ENCODE results near the gene SNN. TPM values are rescaled to one million over a fixed set of nuclear protein-coding genes. Genes with fewer than 3 reads are reported as not detected.

Gene SNN
- 47.2 TPM for total RNA-seq
- long read RNA-seq, transcript SNN-201 (2 exons, 3,312 nt) = major isoform, 54 of 88 reads
- long read RNA-seq, partial matches to known transcripts = 33 of 88 reads
- long read RNA-seq, other reads (novel, unspliced or antisense) = 1 of 88 reads

DNA sequence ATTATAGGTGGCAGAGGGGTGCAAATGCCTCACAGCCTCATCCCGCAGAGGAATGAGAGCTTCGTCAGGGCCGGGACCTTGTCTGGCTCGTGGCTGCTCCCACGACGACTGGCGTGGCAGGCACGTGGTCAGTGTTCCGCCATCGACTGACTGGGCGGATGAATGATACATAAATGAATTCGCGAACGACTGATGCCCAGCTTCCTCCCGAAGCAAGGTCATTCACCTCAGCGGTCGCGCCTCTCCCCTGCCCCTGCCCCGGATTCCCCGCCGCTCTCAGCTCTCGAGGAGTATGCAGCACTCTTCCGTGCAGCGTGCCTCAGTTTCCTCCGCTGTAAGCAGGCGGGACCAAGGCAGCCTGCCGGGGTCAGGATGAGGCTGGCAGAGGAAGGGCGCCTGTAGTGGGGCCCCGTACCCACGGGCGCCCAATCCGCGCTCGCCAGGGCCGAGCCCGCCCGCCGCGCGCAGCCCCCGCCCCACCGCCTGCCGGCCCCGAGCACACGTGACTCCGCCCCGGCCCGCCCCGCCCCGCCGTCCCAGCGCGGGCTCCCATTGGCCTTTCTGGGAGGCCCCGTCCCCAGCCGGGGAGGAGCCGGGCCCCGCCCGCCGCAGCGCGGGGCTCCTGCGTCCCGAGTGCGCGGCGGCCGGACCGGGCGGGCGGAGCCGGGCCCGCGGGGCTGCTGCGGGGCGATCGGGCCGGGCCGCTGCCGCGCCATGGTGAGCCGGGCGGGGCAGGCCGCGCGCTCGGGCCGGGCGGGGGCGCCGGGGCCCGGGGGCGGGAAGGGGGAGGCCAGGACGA lies at the start of gene SNN:
SNN (plus strand) TSS at position 632 of the 799 bp plus-strand sequence. CDS start 7,605 bp downstream, outside the sequence.
- DNase-seq (ENCODE audit: low spot score) = peak; percentile 95

DNA sequence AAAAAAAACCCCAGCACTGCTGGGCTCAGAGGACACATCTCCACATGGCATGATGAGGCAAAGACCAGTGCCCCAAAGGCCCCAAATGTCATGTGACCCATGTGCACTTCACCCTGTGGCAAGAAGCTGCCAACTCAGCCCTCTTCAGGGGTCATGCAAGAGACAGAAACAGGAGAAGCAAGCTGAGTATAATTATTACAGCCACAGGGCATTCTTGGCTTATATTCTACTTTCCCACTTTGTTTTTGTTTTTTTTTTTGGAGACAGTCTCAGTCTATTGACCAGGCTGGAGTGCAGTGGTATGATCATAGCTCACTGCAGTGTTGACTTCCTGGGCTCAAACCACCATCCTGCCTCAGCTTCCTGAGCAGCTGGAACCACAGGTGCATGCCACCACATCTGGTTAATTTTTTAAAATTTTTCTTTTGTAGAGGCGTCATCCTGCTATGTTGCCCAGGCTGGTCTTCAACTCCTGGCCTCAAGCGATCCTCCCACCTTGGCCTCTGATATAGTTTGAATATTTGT lies 48.9 kb upstream of the SNN start:
- no peak for DNase-seq (ENCODE audit: low spot score)

DNA sequence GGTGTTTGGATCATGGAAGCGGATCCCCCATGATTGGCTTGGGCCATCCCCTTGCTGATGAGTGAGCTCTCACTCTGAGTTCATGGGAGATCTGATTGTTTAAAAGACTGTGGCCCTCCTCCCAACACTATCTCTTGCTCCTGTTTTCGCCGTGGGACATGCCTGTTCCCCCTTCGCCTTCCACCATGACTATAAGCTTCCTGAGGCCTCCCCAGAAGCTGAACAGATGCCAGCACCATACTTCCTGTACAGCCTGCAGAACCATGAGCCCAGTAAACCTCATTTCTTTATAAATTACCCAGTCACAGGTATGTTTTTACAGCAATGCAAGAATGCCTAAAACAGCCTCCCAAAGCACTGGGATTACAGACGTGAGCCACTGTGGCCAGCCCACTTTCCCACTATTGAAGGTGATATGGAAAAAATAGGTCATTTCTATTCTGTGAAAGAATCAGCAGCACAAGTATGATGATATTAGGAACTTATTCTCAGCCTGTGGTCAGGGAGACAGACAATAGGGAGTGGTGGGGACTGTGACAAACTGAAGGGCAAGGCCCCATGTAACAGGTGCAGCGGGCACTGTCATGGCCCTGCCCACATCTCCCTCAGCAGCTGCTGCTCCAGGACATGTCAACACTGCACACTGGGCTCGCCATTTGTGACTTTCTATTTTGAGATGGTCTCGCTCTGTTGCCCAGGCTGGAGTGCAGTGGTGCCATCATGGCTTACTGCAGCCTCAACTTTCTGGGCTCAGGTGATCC lies 47.8 kb upstream of the SNN start:
- no peak for DNase-seq (ENCODE audit: low spot score)

DNA sequence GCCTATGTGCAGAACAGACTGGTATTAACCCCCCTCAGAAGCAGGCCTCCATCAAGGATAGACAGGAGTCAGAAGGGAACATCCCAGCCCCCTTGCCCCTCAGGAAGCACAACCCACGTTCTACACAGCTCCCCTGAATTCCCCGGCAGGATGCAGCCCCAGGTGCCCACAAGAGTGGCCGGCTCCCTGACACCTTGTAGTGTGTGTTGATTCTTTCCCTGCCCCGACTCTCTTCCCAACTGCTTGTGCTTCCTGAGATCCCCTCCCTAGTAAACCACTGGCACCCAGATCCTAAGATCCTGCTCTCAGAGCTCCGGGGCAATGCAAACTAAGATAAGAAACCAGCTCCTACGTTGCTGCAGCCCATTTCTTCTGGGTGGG lies 46.7 kb upstream of the SNN start:
- no peak for DNase-seq (ENCODE audit: low spot score)

DNA sequence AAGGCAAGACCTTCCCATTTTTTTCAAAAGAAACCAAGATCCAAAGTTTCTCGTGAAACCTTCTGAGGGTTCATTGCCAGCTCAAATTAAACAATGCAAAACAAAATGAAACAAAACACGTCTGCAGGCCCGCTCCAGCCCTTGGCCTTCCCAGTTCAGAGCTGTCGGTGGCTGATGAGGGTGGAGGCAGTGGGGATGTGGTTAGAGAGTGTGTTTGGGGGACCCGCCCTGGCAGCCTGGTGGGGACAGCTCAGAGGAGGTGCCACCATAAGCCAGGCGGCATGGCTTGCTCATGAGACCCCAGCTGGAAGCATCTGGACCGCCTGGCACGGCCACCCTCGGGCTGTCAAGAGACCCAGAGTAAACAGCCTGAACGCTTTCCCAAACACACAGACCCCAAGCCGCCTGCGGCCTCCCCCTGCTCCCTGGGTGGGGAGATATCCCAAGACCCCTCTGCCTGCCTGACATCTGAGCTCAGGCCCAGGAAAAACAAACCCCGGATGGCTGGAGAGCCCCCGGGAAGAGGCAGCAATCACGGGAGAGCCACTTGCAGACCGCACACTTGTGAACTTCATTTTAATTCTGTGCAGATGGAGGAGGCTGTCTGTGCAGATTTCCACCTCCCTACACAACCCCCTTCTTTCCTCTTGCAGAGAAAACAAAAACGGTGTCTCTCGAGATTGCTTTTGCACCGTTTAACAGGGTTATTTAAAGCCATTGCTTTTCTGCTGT lies 46.2 kb upstream of the SNN start:
- DNase-seq (ENCODE audit: low spot score) = no peak

DNA sequence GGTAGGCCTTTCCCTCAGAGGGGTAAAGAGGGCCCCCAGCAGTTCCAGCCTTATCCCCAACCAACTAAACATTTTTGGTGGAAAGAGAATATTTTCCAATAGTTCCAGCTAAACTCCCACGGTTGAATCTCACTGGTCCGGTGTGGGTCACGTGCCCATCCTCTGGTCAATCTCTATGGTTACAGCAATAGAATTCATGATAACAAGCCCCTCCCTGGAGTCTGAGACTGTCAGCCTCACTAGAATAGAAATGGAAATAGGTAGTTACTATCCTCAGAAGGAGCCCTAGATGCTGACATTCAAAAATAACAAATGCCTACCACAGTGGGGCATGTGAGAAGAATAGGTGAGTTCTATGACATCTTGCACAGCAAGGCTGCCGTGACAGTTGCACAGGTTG lies 44.0 kb upstream of the SNN start:
- no peak for DNase-seq (ENCODE audit: low spot score)

DNA sequence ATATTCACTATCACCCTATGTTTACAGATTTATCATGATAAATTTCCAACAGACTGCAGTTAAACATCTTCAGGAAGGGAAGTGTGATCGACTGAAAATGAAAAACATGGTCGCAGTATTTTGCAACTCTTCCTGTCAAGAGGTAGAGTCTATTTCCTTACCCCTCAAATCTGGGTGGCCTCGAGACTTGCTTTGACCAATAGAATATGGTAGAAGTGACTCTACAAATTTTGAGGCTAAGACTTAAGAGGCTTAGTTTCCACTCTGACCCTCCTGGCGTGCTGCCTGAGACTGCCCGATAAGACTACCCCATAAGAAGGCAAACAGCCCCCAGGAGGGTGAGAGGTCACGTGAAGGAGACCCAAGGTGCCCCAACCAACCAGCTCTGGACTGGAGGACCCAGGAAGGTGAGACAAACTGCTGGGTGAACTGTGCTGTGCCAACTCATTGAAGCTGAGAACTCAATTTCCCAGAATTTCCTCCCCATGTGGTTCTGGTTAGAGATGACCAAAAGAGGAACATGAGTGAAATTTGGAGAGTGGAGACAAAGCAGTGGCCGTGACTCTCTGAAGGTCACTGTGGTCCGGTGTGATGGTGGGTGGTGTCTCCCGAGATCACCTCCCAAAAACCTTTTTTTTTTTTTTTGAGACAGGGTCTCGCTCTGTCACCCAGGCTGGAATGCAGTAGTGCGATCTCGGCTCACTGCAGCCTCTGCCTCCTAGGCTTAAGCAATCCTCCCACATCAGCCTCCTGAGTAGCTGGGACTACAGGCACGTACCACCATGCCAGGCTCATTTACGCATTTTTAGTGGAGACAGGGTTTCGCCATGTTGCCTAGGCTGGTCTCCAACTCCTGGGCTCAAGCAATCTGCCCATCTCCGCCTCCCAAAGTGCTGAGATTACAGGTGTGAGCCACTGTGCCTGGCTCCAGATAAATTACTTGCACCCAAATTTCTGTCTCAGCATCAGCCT lies 43.3 kb upstream of the SNN start:
- no peak for DNase-seq (ENCODE audit: low spot score)

DNA sequence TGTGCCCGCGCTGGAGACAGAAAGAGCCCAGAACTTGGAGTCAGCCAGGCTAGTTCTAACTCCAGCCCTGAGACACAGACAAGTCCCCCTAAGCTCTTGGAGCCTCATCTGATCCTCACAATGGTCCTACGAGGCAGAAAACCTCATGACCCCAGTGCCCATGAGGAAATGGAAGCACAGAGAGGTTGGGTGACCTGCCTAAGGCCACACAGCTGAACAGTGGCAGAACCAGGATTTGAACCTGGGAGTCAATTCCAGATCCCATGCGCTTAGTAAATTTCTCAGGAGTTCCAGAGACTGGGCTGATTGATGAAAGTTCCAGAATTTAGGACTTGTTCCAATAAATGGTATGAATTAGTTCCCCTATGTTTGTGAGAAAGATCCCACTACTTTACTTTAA lies 42.5 kb upstream of the SNN start:
- no peak for DNase-seq (ENCODE audit: low spot score)

DNA sequence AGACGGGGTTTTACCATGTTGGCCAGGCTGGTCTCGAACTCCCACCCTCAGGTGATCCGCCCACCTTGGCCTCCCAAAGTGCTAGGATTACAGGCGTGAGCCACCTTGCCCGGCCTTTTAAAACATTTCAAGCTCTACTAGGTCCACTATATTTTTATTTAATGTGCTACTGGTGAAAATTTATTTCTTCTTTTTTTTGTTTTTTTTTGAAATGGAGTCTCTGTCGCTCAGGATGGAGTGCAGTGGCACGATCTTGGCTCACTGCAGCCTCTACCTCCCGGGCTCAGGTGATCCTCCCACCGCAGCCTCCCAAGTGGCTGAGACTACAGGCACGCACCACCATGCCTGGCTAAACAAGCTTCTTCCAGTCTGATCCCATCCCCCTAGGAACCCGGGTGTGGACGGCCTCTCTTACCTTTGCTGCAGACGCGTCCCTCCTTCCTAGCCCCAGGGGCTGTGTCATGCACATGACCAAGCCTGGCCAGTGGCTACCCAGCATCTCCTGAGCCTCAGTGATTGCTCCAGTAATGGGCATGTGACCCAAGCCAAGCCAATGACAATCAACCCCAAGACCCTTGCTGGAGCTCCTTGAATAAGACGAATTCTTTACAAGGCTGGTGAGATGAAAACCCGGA lies 41.5 kb upstream of the SNN start:
- no peak for DNase-seq (ENCODE audit: low spot score)

DNA sequence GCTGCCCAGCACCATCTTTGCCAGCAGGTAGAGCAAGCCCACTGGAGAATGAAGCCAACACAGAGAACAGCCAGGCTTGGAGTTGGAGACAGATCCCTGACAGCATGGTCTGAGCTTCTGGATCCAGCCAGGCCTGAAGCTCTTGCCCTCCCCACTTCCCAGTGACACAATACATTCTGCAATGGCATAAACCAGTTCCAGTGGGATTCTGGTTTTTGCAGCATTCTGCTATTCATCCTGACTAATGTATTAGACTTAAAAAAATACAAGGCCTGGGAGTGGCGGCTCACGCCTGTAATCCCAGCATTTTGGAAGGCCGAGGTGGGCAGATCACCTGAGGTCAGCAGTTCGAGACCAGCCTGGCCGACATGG lies 41.0 kb upstream of the SNN start:
- no peak for DNase-seq (ENCODE audit: low spot score)

DNA sequence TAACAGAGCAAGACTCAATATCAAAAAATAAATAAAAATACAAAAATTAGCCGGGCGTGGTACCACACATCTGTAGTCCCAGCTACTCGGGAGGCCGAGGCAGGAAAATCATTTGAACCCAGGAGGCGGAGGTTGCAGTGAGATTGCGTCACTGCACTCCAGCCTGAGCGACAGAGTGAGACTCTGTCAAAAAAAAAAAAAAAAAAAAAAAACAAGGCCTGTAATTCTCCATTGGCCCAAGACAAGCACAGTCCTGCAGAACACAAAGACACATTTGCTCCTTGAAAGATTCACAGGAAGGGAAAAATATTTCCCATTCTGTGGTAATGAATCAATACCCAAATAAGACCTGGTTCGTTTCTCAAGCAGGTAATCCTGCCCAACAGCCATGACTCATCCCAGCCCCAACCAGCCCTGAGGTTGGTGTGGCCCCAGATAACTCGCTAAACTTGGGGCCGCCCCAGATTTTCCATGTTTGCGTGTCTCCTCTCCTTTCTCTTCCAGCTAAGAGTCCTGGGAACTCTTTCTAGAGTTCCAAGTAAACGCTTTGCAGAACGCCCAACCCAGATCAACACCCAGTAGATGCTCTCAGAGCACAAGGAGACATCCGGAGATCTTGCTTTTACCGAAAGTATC lies 40.3 kb upstream of the SNN start:
- no peak for DNase-seq (ENCODE audit: low spot score)

DNA sequence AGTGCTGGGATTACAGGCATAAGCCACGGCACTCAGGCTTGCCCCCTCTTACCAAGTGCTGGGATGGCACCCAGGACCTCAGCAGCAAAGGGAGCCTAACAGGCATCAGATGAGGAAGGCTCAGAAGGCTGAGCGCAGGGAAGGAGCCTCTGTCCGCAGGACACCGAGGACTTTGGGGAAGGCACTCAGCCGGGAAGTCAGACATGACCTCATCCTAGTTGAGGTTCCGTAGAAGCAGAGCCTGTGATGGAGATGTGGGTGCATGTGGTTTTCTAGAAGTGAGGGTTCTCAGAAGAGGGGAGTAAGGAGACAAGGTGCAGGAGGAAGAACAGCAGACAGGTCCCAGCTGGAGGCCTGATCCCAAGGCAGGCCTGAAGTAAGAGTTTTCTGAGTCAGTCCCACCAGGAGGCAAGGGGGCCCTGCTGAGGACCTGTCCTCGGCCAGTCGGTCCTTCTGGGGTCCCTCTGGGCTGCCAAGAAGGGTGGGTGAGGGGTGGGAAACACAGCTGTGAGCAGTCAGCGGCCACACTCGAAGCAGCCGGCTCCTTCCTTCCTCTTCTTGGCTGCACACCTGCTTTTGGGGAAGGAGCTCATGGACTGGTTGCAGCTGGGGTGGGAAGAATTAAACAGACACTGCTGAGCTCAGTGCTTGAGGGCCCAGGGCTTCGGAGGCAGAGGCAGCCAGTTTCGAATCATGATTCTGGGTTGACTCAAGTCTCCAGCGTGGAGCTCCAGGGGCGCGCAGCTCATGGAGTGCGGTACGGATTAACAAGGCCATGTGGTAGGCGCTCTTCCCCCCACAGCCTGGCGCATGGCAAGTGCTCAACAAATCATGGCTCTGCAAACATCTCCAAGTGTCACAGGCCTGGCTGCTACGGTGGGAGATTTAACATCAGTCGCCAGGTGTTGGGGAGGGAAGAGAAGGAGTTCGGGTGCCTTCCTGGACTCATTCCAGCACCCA lies 38.9 kb upstream of the SNN start:
- DNase-seq (ENCODE audit: low spot score) = no peak

DNA sequence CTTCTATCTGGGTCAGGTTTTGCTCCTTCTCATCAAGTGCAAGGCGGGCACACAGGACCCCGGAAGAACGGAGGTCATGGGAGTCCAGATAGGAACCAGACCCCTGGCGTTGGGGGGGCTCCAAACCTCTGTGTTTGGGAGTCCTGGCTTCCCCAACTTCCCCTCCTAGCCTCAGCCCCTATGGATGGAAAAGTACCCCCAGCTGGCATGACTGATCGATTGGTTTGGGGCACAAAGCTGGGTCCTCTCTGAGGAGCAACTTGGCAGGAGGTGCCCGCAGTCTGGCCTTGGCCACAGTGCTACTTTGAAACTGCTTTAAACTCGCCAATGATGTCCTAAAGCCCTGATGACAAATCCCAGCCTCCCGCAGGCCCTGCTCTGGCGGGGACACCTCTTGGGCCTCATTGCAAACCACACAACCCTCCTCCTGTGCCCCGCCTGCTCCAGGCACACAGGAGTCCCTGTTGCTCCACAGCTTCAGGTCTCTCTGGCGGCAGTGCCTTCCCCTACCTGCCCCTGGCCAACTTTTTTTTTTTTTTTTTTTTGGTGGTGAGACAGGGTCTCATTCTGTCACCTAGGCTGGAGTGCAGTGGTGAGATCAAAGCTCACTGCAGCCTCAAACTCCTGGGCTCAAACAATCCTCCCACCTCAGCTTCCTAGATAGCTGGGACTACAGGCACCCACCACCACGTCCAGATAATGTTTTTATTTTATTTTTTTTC lies 38.0 kb upstream of the SNN start:
- no peak for DNase-seq (ENCODE audit: low spot score)

DNA sequence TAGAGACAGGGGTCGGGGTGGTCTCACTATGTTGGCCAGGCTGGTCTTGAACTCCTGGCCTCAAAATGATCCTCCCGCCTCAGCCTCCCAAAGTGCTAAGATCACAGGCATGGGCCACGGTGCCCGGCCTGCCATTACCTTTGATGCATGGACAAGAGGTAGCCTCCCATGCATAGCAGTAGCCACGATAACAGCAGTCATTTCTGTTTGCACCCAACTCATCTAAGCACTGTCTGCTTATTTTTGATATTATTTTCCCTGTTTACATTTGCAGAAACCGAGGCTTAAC lies 37.5 kb upstream of the SNN start:
- no peak for DNase-seq (ENCODE audit: low spot score)

DNA sequence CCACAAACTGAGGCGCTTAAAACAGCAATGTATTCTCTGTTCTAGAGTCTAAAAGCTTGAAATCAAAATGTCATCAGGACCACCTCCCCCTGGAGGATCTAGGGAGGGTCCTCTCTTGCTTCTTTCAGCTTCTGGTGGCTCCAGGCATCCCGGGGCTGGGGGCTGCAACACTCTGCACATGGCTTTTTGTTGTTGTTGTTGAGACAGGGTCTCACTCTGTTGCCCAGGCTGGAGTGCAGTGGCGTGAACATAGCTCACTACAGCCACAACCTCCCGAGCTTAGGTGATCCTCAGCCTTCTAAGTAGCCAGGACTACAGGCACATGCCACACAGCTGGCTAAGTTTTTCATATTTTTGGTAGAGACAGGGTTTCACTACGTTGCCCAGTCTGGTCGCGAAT lies 37.0 kb upstream of the SNN start:
- no peak for DNase-seq (ENCODE audit: low spot score)

DNA sequence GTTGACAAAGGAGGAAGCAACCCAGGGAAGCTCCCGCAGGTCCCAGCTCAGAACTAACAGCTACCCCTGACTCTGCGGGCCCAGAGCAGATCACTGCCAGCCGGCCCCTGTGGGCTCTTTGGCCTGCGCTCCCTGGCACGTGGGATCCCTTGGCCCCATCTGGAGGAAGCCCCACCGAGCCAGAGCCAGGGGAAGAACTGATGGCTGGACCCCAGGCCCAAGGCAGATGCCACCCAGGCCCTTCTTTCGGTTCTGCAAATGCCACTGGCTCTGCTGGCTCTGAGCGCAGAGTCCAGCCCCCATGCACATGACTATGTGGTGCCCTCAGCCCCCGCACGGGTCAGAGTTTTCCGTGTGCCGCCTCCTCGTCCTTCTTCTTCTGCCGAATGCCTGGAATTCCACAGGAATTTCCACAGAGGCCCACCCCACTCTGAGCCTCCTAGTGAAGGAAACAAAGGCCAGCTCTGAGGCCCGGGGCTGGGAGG lies 35.8 kb upstream of the SNN start:
- DNase-seq (ENCODE audit: low spot score) = no peak

DNA sequence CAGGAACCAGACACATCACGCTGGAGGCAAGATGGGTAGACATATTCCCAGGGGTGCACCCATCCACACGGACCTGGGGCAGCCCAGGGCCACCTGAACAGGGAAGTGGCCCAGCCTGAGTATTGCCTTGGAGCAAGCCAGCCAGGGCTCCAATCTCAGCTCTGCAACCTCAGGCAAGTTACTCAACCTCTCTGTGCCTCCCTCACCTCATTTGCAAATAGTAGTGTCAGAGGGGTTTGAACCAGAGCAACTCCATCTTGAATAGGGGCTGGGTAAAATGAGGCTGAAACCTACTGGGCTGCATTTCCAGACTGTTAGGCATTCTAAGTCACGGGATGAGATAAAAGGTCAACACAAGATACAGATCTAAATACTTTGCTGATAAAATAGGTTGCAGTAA lies 35.1 kb upstream of the SNN start:
- no peak for DNase-seq (ENCODE audit: low spot score)

DNA sequence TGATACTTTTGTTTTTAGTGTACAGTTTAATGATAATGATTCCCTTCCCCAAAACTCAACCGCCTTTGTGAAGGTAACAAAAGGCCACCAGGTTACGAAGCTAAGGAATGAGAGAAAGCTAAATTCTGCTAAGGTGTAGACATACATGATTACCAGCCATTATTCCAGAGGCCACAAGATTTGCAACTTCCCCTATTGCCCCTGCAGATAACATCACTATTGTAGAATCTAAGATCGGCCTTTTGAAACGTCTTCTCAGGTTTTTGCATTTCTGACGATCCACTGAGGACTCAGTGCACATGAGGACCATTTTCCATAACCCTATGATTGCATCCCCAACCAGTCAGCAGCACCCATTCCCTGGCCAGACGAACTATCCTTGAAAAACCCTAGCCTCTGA lies 33.9 kb upstream of the SNN start:
- no peak for DNase-seq (ENCODE audit: low spot score)

Measured in mesenteric fat pad (tissue), 1 donor.